SU-DHL-6 (cell line): ENCODE results near the gene LRIT1.

Experiments
- EZH2phosphoT487 ChIP-seq: fragments of 200-600 bp; sonication (generic), shearing (Covaris generic); conservative IDR thresholded peaks from 2 replicates; pipeline ENCODE4 v1.6.1; 2018; ENCODE audit warnings: mild to moderate bottlenecking, antibody characterized with exemption, low read length, moderate library complexity, mixed read lengths
- TF ChIP-seq, protein P1 (sequence below): fragments of 200-600 bp; sonication (generic); IDR thresholded peaks from one replicate; pipeline ENCODE4 v1.5.1; 2017; ENCODE audit warnings: antibody characterized with exemption, mild to moderate bottlenecking, low read length, moderate library complexity; ENCODE audit not compliant: insufficient read depth, poor library complexity, severe bottlenecking

DNA sequence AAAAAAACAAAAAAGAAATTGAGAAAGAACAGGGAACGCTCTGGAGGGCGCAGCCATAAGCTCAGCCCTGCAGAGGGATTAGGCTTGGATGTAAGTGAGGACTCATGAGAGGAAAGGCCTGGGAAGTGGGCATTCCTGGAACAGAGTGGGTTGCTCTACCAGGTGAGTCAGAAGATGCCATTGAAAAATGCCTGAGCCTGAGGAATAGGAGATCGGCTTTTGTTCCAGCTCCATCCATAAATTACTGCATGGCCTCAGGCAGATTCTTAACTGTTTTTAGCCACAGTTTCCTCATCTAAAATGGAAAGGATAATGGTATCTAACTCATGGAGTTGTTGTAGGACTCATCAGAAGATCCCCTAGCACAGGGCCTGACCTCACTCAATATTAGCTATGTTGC is 2.4 kb upstream of the LRIT1 start:
- TF ChIP-seq, protein P1, sequence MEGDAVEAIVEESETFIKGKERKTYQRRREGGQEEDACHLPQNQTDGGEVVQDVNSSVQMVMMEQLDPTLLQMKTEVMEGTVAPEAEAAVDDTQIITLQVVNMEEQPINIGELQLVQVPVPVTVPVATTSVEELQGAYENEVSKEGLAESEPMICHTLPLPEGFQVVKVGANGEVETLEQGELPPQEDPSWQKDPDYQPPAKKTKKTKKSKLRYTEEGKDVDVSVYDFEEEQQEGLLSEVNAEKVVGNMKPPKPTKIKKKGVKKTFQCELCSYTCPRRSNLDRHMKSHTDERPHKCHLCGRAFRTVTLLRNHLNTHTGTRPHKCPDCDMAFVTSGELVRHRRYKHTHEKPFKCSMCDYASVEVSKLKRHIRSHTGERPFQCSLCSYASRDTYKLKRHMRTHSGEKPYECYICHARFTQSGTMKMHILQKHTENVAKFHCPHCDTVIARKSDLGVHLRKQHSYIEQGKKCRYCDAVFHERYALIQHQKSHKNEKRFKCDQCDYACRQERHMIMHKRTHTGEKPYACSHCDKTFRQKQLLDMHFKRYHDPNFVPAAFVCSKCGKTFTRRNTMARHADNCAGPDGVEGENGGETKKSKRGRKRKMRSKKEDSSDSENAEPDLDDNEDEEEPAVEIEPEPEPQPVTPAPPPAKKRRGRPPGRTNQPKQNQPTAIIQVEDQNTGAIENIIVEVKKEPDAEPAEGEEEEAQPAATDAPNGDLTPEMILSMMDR: no peak
- no peak for TF ChIP-seq EZH2phosphoT487
